ENCODE data around the gene KLHL40.

Gene KLHL40

GRCh38 chr3:42657675-42658074 lies 27.7 kb upstream of the KLHL40 start:
- no peak for DNase-seq

GRCh38 chr3:42658091-42658770 lies 27.1 kb upstream of the KLHL40 start:
- no peak for DNase-seq

GRCh38 chr3:42658771-42659390 lies 26.5 kb upstream of the KLHL40 start:
- no peak for DNase-seq

- no peak for DNase-seq
These were observed 25.7 kb upstream of the KLHL40 start for GRCh38 chr3:42659451-42660130.

- DNase-seq = no peak
These were observed 25.1 kb upstream of the KLHL40 start for GRCh38 chr3:42660131-42660715.

- no peak for DNase-seq
These were observed 24.4 kb upstream of the KLHL40 start for GRCh38 chr3:42660898-42661297.

- no peak for DNase-seq
These were observed 23.7 kb upstream of the KLHL40 start for GRCh38 chr3:42661593-42662022.

- DNase-seq = no peak
These were observed 23.1 kb upstream of the KLHL40 start for GRCh38 chr3:42662037-42662812.

GRCh38 chr3:42662813-42663535 lies 22.4 kb upstream of the KLHL40 start:
- DNase-seq = no peak

- no peak for DNase-seq
These were observed 21.5 kb upstream of the KLHL40 start for GRCh38 chr3:42663581-42664437.

GRCh38 chr3:42664438-42664803 lies 20.9 kb upstream of the KLHL40 start:
- DNase-seq = no peak

- DNase-seq = no peak
These were observed 20.1 kb upstream of the KLHL40 start for GRCh38 chr3:42665050-42665878.

GRCh38 chr3:42666022-42666421 lies 19.3 kb upstream of the KLHL40 start:
- DNase-seq = no peak

GRCh38 chr3:42666577-42666998 lies 18.7 kb upstream of the KLHL40 start:
- no peak for DNase-seq

GRCh38 chr3:42667096-42667522 lies 18.2 kb upstream of the KLHL40 start:
- DNase-seq = no peak

- no peak for DNase-seq
These were observed 17.6 kb upstream of the KLHL40 start for GRCh38 chr3:42667523-42668412.

GRCh38 chr3:42668413-42668760 lies 16.9 kb upstream of the KLHL40 start:
- DNase-seq = no peak

- no peak for DNase-seq
These were observed 16.5 kb upstream of the KLHL40 start for GRCh38 chr3:42668793-42669217.

- no peak for DNase-seq
These were observed 15.2 kb upstream of the KLHL40 start for GRCh38 chr3:42670051-42670576.

Measured in activated CD4-positive, alpha-beta T cell treated with anti-CD3 and anti-CD28 coated beads for 1 hour (primary cell).